Lower lobe of right lung (tissue), 2 donors: ENCODE data around the gene MRM2. TPM values are rescaled to one million over a fixed set of nuclear protein-coding genes. Genes with fewer than 3 reads are reported as not detected.
"Not testable (repeated sequence)": the region's sequence is repeated elsewhere in the genome, so short reads cannot be mapped to it uniquely, and the experiment has no call there.

Source experiments
- ATAC-seq, 2 donors: fragments of 200-7000 bp; cut with Tn5 transposase; one replicate each; pipeline ENCODE4 v1.9.1; 2020 to 2022; ENCODE audit warnings: mild to moderate bottlenecking in 2 of 2, moderate library complexity in 2 of 2
- DNase-seq: peaks from one replicate; pipeline ENCODE4 v3.0.0-alpha.2; 2020
- H3K27ac ChIP-seq: fragments of 200-600 bp; one replicate; pipeline ENCODE4 v1.8.0; 2022
- H3K27me3 ChIP-seq: fragments of 200-600 bp; one replicate; pipeline ENCODE4 v1.8.0; 2022; ENCODE audit warnings: low read depth
- H3K36me3 ChIP-seq: fragments of 200-600 bp; one replicate; pipeline ENCODE4 v1.8.0; 2022; ENCODE audit warnings: mild to moderate bottlenecking
- H3K4me1 ChIP-seq: fragments of 200-600 bp; one replicate; pipeline ENCODE4 v1.8.0; 2022
- H3K4me3 ChIP-seq: fragments of 200-600 bp; one replicate; pipeline ENCODE4 v1.8.0; 2022; ENCODE audit warnings: mild to moderate bottlenecking
- H3K9me3 ChIP-seq: fragments of 200-600 bp; one replicate; pipeline ENCODE4 v1.8.0; 2022
- intact Hi-C: fragments of 100-400 bp; cut with DNase I; formaldehyde crosslinking; loops from one replicate; pipeline ENCODE4 v1.11.0; 2022
- total RNA-seq: library from RNA; stranded (reverse); fragmentation: NEBNext Ultra II Directional; extraction: Animal tissue kit (Norgen Biotek cat#: 25700); gene quantifications from one replicate; pipeline ENCODE4 v1.2.1, GENCODE V29; 2021
- TF ChIP-seq, protein P1 (sequence below): fragments of 200-600 bp; IDR thresholded peaks from one replicate; pipeline ENCODE4 v1.8.0; 2022; ENCODE audit warnings: antibody characterized with exemption, mild to moderate bottlenecking
- donor health status: DM: no; HTN: yes; CAD: no; lungs with severe emphysema.

The MRM2 gene
- total RNA-seq, 1 donor from 2014 or later: 22.6 TPM

DNA sequence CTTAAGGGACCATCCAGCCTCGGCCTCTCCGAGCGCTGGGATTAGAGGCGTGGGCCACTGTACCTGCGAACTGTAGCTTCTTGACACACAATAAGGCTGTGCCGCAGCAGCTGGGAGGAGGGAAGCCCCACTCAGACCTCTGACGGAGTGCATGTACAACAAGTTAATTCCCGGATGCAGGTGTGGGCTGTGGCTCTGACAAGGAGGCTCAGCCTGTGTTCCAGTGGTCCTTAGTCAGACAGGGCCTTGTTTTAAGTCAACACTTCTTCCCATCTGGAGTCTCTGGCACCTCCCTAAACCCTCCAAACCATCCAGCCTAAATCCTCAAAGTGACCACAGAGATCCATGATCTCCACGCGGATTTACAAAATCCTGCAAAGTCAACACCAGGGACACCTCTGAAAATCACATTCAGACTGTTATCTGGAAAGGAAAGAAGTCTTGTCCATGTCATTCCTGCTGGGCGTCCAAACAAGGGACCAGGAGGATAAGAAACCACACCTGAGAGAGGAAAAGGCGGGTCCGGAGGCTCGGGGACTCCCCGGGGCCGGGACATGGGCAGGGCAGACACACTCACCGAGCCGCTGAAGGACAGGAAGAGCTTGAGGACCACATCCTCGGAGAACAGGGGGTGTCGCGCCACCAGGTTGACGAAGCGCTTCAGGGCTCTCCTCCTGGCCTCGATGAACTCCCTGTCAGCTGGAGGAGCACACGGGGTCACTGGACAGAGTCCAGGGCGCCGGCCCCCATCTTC, 29.4 kb upstream of the MRM2 start:
- intact Hi-C loops: no loop called here
- no peak overlapping the region for H3K27ac ChIP-seq
- no peaks in the 10 kb centered on the region for H3K27me3 ChIP-seq
- TF ChIP-seq, protein P1, sequence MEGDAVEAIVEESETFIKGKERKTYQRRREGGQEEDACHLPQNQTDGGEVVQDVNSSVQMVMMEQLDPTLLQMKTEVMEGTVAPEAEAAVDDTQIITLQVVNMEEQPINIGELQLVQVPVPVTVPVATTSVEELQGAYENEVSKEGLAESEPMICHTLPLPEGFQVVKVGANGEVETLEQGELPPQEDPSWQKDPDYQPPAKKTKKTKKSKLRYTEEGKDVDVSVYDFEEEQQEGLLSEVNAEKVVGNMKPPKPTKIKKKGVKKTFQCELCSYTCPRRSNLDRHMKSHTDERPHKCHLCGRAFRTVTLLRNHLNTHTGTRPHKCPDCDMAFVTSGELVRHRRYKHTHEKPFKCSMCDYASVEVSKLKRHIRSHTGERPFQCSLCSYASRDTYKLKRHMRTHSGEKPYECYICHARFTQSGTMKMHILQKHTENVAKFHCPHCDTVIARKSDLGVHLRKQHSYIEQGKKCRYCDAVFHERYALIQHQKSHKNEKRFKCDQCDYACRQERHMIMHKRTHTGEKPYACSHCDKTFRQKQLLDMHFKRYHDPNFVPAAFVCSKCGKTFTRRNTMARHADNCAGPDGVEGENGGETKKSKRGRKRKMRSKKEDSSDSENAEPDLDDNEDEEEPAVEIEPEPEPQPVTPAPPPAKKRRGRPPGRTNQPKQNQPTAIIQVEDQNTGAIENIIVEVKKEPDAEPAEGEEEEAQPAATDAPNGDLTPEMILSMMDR: no peak
- H3K4me3 ChIP-seq: no peak overlapping the region
- H3K4me1 ChIP-seq: no peaks in the 10 kb centered on the region
- H3K9me3 ChIP-seq: no peaks in the 10 kb centered on the region
- ATAC-seq (no peak), DNase-seq (no peak)
- peaks cover 27% of the 10 kb centered on the region for H3K36me3 ChIP-seq

DNA sequence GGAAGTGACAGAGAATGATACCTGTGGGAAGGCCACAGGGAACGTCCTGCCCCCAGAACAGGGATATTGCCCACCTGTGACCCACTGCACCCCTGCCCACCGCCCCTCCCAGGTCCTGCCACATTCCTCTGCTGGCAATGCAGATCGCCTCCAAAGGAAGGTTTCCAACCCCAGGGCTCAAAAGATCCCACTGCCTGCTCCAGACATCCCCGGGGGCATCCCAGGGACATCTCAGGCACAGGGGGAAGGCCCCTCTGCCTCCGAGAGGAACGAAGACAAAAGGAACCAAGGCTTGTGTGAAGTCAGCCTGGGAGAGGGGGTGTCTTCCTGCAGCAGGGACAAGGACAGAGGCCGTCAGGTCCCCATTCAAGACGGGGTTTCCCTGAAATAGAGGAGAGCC, 28.5 kb upstream of the MRM2 start:
- no peak overlapping the region for H3K4me3 ChIP-seq
- intact Hi-C loops: no loop called here
- TF ChIP-seq, protein P1: no peak
- no peaks in the 10 kb centered on the region for H3K9me3 ChIP-seq
- H3K27ac ChIP-seq: no peak overlapping the region
- ATAC-seq (peak in 1 of 2 donors; percentile 19), DNase-seq (no peak)
- no peaks in the 10 kb centered on the region for H3K4me1 ChIP-seq
- H3K27me3 ChIP-seq: no peaks in the 10 kb centered on the region
- peaks cover 35% of the 10 kb centered on the region for H3K36me3 ChIP-seq

DNA sequence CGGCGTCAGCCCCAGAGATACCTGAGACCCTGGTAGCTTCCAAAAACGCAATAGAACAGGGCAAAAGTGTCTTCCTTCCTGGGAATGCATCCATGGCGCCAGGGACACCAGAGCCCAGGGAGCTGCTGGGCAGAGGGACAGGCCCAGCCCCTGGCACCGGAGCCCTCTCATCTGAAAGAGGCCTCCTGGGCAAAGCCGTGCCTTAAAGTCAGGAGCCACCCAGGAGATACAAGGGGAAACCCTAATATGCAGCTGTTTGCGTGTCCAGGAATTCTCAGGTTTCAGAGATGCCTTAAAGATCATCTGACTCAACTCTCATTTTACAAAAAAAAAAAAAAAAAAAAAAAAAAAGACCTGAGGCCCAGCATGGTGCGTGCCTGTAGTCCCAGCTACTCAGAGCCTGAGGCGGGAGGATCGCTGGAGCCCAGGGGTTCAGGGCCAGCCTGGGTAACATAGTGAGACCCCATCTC, 28.0 kb upstream of the MRM2 start:
- Histone ChIP-seq H3K27me3 (no peaks in the 10 kb centered on the region), H3K36me3 (peaks cover 34% of the 10 kb centered on the region), H3K27ac (no peak overlapping the region), H3K9me3 (no peaks in the 10 kb centered on the region), H3K4me1 (no peaks in the 10 kb centered on the region), H3K4me3 (no peak overlapping the region)
- TF ChIP-seq, protein P1: no peak
- intact Hi-C loops: no loop called here
- DNase-seq (no peak), ATAC-seq (no peak)

DNA sequence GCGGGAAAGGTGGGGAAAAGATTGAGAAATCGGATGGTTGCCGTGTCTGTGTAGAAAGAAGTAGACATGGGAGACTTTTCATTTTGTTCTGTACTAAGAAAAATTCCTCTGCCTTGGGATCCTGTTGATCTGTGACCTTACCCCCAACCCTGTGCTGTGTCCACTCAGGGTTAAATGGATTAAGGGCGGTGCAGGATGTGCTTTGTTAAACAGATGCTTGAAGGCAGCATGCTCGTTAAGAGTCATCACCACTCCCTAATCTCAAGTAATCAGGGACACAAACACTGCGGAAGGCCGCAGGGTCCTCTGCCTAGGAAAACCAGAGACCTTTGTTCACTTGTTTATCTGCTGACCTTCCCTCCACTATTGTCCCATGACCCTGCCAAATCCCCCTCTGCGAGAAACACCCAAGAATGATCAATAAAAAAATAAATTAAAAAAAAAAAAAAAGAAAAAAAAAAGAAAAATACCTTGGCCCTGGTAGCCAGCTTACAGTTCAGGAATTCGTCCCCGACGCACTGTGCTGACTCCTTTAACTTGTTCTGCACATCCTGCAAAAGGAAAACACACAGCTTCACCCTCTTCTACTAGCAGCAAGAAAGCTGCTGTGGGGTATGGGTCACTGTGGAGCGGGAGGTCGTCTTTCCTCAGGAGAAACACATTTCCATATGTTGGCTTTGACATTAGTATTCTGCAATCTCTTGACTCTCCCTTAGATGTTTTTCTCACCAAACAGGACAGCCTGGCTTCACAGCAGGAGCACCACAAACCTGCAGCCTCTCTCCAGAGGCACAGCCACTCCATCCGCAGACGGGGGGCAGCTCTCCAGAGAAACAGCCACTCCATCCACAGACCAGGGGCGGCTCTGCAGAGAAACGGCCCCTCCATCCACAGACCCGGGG, 27.3 kb upstream of the MRM2 start:
- intact Hi-C loops, H3K27ac ChIP-seq, H3K9me3 ChIP-seq, H3K4me3 ChIP-seq, DNase-seq, H3K4me1 ChIP-seq, H3K27me3 ChIP-seq, ATAC-seq: not testable (repeated sequence)
- peaks cover 27% of the 10 kb centered on the region for H3K36me3 ChIP-seq

DNA sequence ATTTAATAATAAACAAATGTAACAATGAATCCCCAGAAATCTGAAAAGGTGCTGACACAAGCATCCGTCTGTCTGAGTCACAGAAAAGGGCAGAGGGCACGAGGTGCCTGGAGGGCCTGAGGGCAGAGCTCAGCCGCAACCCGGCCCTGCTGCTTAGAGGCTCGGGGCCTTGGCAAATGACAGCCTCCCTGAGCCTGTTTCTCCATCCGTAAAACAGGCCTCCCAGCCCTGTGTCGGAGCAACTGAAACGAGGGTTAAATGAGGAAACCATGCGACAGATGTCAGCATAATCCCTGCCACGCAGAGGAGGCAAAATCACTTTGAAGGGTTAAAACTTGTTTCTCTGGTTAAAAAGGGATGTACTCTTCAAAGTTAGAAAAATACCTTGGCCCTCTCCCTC, 24.9 kb upstream of the MRM2 start:
- Histone ChIP-seq H3K36me3 (peaks cover 37% of the 10 kb centered on the region), H3K27ac (no peak overlapping the region), H3K27me3 (no peaks in the 10 kb centered on the region), H3K4me3 (no peak overlapping the region), H3K9me3 (no peaks in the 10 kb centered on the region), H3K4me1 (no peaks in the 10 kb centered on the region)
- no peak for DNase-seq
- TF ChIP-seq, protein P1: no peak
- no peak for ATAC-seq
- intact Hi-C loops: no loop called here
